H9 (cell line): ENCODE data around the gene SLC38A3. TPM values are rescaled to one million over a fixed set of nuclear protein-coding genes. Genes with fewer than 3 reads are reported as not detected.

Experiments
- DNase-seq: peaks from one replicate; pipeline ENCODE4 v3.0.0-alpha.2; 2017
- H2AFZ ChIP-seq: one replicate; pipeline ENCODE4 v1.6.1; 2013; ENCODE audit warnings: mild to moderate bottlenecking, low read length, control low read depth, moderate library complexity
- H2AK5ac ChIP-seq: 2 replicates; pipeline ENCODE4 v1.6.1; 2013; ENCODE audit warnings: low read length, control low read depth, mixed read lengths; ENCODE audit not compliant: insufficient read length
- H2BK120ac ChIP-seq: one replicate; pipeline ENCODE4 v1.6.1; 2013; ENCODE audit warnings: low read depth, mild to moderate bottlenecking, low read length, control low read depth, inconsistent platforms; ENCODE audit not compliant: poor library complexity, severe bottlenecking
- H2BK12ac ChIP-seq: 2 replicates; pipeline ENCODE4 v1.6.1; 2013; ENCODE audit warnings: low read length, control low read depth, mixed read lengths, low read depth; ENCODE audit not compliant: insufficient read length
- H2BK15ac ChIP-seq: 2 replicates; pipeline ENCODE4 v1.6.1; 2013; ENCODE audit warnings: low read depth, low read length, control low read depth
- H2BK20ac ChIP-seq: one replicate; pipeline ENCODE4 v1.6.1; 2013; ENCODE audit warnings: low read depth, mild to moderate bottlenecking, low read length, control low read depth, inconsistent platforms; ENCODE audit not compliant: poor library complexity, severe bottlenecking
- H2BK5ac ChIP-seq: 2 replicates; pipeline ENCODE4 v1.6.1; 2013; ENCODE audit warnings: low read length, control low read depth, mixed read lengths; ENCODE audit not compliant: insufficient read length
- H3K14ac ChIP-seq: 2 replicates; pipeline ENCODE4 v1.6.1; 2013; ENCODE audit warnings: low read length, control low read depth; ENCODE audit not compliant: insufficient read depth
- H3K18ac ChIP-seq: 2 replicates; pipeline ENCODE4 v1.6.1; 2013; ENCODE audit warnings: low read depth, mild to moderate bottlenecking, mixed read lengths, low read length, control low read depth; ENCODE audit not compliant: insufficient read length
- H3K23ac ChIP-seq: 2 replicates; pipeline ENCODE4 v1.6.1; 2013; ENCODE audit warnings: low read length, control low read depth, mixed read lengths, low read depth; ENCODE audit not compliant: insufficient read length
- H3K23me2 ChIP-seq: 2 replicates; pipeline ENCODE4 v1.6.1; 2013; ENCODE audit warnings: low read depth, mild to moderate bottlenecking, mixed read lengths, low read length, control low read depth; ENCODE audit not compliant: insufficient read length, poor library complexity, severe bottlenecking
- H3K27ac ChIP-seq: 2 replicates; pipeline ENCODE4 v1.5.1; 2013; ENCODE audit warnings: low read length, control low read depth, mixed read lengths, low read depth; ENCODE audit not compliant: insufficient read length
- H3K27me3 ChIP-seq: 2 replicates; pipeline ENCODE4 v1.6.1; 2013; ENCODE audit warnings: low read length, control low read depth, inconsistent platforms; ENCODE audit not compliant: insufficient read depth
- H3K4ac ChIP-seq: 2 replicates; pipeline ENCODE4 v1.6.1; 2013; ENCODE audit warnings: low read depth, mild to moderate bottlenecking, control low read depth, inconsistent platforms, low read length, moderate library complexity
- H3K4me1 ChIP-seq: 2 replicates; pipeline ENCODE4 v1.6.1; 2013; ENCODE audit warnings: low read length, control low read depth, inconsistent platforms; ENCODE audit not compliant: insufficient read depth
- H3K4me2 ChIP-seq: 2 replicates; pipeline ENCODE4 v1.6.1; 2013; ENCODE audit warnings: low read length, control low read depth, mixed read lengths; ENCODE audit not compliant: insufficient read length, insufficient read depth
- H3K56ac ChIP-seq: 2 replicates; pipeline ENCODE4 v1.6.1; 2013; ENCODE audit warnings: low read depth, mild to moderate bottlenecking, mixed read lengths, low read length, control low read depth; ENCODE audit not compliant: insufficient read length
- H3K79me1 ChIP-seq: 2 replicates; pipeline ENCODE4 v1.6.1; 2013; ENCODE audit warnings: low read depth, mild to moderate bottlenecking, moderate library complexity, low read length, control low read depth, inconsistent platforms; ENCODE audit not compliant: insufficient read depth, poor library complexity, severe bottlenecking
- H3K79me2 ChIP-seq: 2 replicates; pipeline ENCODE4 v1.6.1; 2013; ENCODE audit warnings: low read length, control low read depth, inconsistent platforms; ENCODE audit not compliant: insufficient read depth
- H3K9ac ChIP-seq: 2 replicates; pipeline ENCODE4 v1.6.1; 2013; ENCODE audit warnings: low read length, control low read depth, mixed read lengths; ENCODE audit not compliant: insufficient read length; ENCODE audit errors: extremely low read depth
- H3K9me3 ChIP-seq: one replicate; pipeline ENCODE4 v1.6.1; 2013; ENCODE audit warnings: low read depth, low read length, inconsistent platforms; ENCODE audit not compliant: control insufficient read depth
- H3T11ph ChIP-seq: one replicate; pipeline ENCODE4 v1.6.1; 2013; ENCODE audit warnings: mild to moderate bottlenecking, low read length, control low read depth, inconsistent platforms
- H4K20me1 ChIP-seq: one replicate; pipeline ENCODE4 v1.6.1; 2013; ENCODE audit not compliant: control insufficient read depth, insufficient read length, insufficient read depth
- H4K5ac ChIP-seq: 2 replicates; pipeline ENCODE4 v1.6.1; 2013; ENCODE audit warnings: low read depth, mild to moderate bottlenecking, mixed read lengths, low read length, control low read depth; ENCODE audit not compliant: insufficient read length
- H4K8ac ChIP-seq: replicated peaks from 2 replicates; pipeline ENCODE4 v1.6.1; 2013; ENCODE audit warnings: low read length, control low read depth, mixed read lengths, low read depth; ENCODE audit not compliant: insufficient read length
- H4K91ac ChIP-seq: 2 replicates; pipeline ENCODE4 v1.6.1; 2013; ENCODE audit warnings: low read depth, mild to moderate bottlenecking, moderate library complexity, mixed read lengths, low read length, control low read depth; ENCODE audit not compliant: insufficient read length
- H3K27ac Mint-ChIP-seq, 3 experiments: 2 replicates in 2 of 3; 3 replicates in 1 of 3; pipeline ENCODE4 v1.8.0; 2020 to 2021; ENCODE audit warnings: mixed read lengths in 3 of 3, mild to moderate bottlenecking in 1 of 3, moderate library complexity in 1 of 3
- H3K27me3 Mint-ChIP-seq: 2 replicates; pipeline ENCODE4 v1.8.0; 2021; ENCODE audit warnings: low read depth, mild to moderate bottlenecking, moderate library complexity, mixed read lengths
- H3K36me3 Mint-ChIP-seq, 3 experiments: 2 replicates in 2 of 3; 3 replicates in 1 of 3; pipeline ENCODE4 v1.8.0; 2020 to 2021; ENCODE audit warnings: low read depth in 3 of 3, mixed read lengths in 3 of 3; ENCODE audit not compliant: insufficient read depth in 1 of 3
- H3K4me1 Mint-ChIP-seq, 2 experiments: 2 replicates each; pipeline ENCODE4 v1.8.0; 2020; ENCODE audit warnings: mixed read lengths in 2 of 2
- H3K4me3 Mint-ChIP-seq, 2 experiments: 2 replicates in 1 of 2; 3 replicates in 1 of 2; pipeline ENCODE4 v1.8.0; 2020 to 2021; ENCODE audit warnings: mild to moderate bottlenecking in 2 of 2, mixed read lengths in 2 of 2, moderate library complexity in 1 of 2
- H3K9me3 Mint-ChIP-seq, 2 experiments: 2 replicates in 1 of 2; 3 replicates in 1 of 2; pipeline ENCODE4 v1.8.0; 2020; ENCODE audit warnings: mild to moderate bottlenecking in 2 of 2, mixed read lengths in 2 of 2, moderate library complexity in 1 of 2
- CTCF ChIP-seq: fragments of 200-600 bp; sonication (generic); conservative IDR thresholded peaks from 3 replicates; pipeline ENCODE4 v1.8.0; 2021; ENCODE audit warnings: antibody characterized with exemption, mild to moderate bottlenecking
- WGBS: extraction: QIAGEN DNeasy Blood & Tissue Kit; methylation state at CpG from one replicate; pipeline ENCODE4 v1.1.7; 2013; ENCODE audit warnings: missing lambda C conversion rate, low lambda C conversion rate, mixed read lengths; ENCODE audit not compliant: insufficient read length; ENCODE audit errors: extremely low coverage; 5-methylcytosine and 5-hydroxymethylcytosine counted together
- total RNA-seq: library from RNA; stranded (reverse); gene quantifications from 2 replicates; pipeline ENCODE4 v1.2.1, GENCODE V29; 2021

Gene SLC38A3
- total RNA-seq, 1 experiment from 2014 or later: 1.4 TPM

- Histone ChIP-seq H2BK20ac (no peak overlapping the region), H4K8ac (no peak overlapping the region), H3K27ac (no peak overlapping the region), H3K79me2 (no peaks in the 10 kb centered on the region), H3K18ac (no peak overlapping the region), H3K4ac (no peak overlapping the region), H3K4me1 (no peaks in the 10 kb centered on the region), H2BK12ac (no peak overlapping the region), H3K23ac (no peak overlapping the region), H3K4me2 (no peak overlapping the region), H3K14ac (no peak overlapping the region), H4K91ac (no peak overlapping the region), H2BK120ac (no peak overlapping the region), H2AFZ (no peak overlapping the region), H4K5ac (no peak overlapping the region), H3K23me2 (no peaks in the 10 kb centered on the region), H2AK5ac (no peak overlapping the region), H3K9me3 (no peaks in the 10 kb centered on the region), H2BK5ac (no peak overlapping the region), H3K79me1 (no peaks in the 10 kb centered on the region), H3T11ph (no peak overlapping the region), H3K27me3 (no peaks in the 10 kb centered on the region), H2BK15ac (no peak overlapping the region), H3K56ac (no peak overlapping the region), H4K20me1 (no peaks in the 10 kb centered on the region), H3K9ac (no peak overlapping the region)
- no peak overlapping the region for H3K27ac Mint-ChIP-seq
- H3K36me3 Mint-ChIP-seq: peaks cover 13 to 40% (median 19%) of the 10 kb centered on the region in 3 experiments; a peak in 6 of 7 replicates
- no peaks in the 10 kb centered on the region for H3K27me3 Mint-ChIP-seq
- no peaks in the 10 kb centered on the region for H3K9me3 Mint-ChIP-seq
- no peak; the same call in 2 of the 3 replicates for TF ChIP-seq CTCF
- DNase-seq: no peak
- H3K4me1 Mint-ChIP-seq: peaks cover 7 to 13% of the 10 kb centered on the region in 2 experiments
- H3K4me3 Mint-ChIP-seq: no peak overlapping the region
- WGBS: no CpG with 5 or more reads among the region's 7 CpGs
These were observed 30.6 kb upstream of the SLC38A3 start for GRCh38 chr3:50174517-50174895.
